Uterus (tissue), 4 donors: ENCODE measurements around the gene FBRSL1. TPM values are rescaled to one million over a fixed set of nuclear protein-coding genes. Genes with fewer than 3 reads are reported as not detected.

Experiments
- DNase-seq, 2 donors: peaks; one replicate each; pipeline ENCODE4 v3.0.0-alpha.2; 2019 to 2020
- H3K27ac ChIP-seq, 2 donors: fragments of 200-600 bp; sonication (generic); 1 replicate in 1 of 2; 2 replicates in 1 of 2; pipeline ENCODE4 v1.5.1; 2016 to 2018
- H3K27me3 ChIP-seq, 2 donors: fragments of 200-600 bp; sonication (generic); one replicate each; pipeline ENCODE4 v1.5.1; 2018 to 2019; ENCODE audit warnings: control low read depth in 1 of 2
- H3K36me3 ChIP-seq, 2 donors: fragments of 200-600 bp; sonication (generic); one replicate each; pipeline ENCODE4 v1.5.1; 2019; ENCODE audit warnings: control low read depth in 1 of 2
- H3K4me1 ChIP-seq, 2 donors: fragments of 200-600 bp; sonication (generic); one replicate each; pipeline ENCODE4 v1.5.1; 2018 to 2019; ENCODE audit warnings: control low read depth in 1 of 2
- H3K4me3 ChIP-seq, 2 donors: fragments of 200-600 bp; sonication (generic); 1 replicate in 1 of 2; 2 replicates in 1 of 2; pipeline ENCODE4 v1.5.1; 2018 to 2019; ENCODE audit warnings: mild to moderate bottlenecking in 1 of 2
- H3K9me3 ChIP-seq, 2 donors: fragments of 200-600 bp; sonication (generic); one replicate each; pipeline ENCODE4 v1.5.1; 2019; ENCODE audit warnings: control low read depth in 1 of 2
- CTCF ChIP-seq, 4 experiments: fragments of 200-600 bp in 2 of 4; fragments of 450-650 bp in 2 of 4; sonication (generic) in 2 of 4; IDR thresholded peaks; one replicate each; pipeline ENCODE4 v1.5.1; 2016 to 2019; ENCODE audit warnings: antibody characterized with exemption in 4 of 4, mild to moderate bottlenecking in 2 of 4, moderate library complexity in 1 of 4
- POLR2A ChIP-seq, 2 donors: fragments of 450-650 bp; IDR thresholded peaks; one replicate each; pipeline ENCODE4 v1.6.1; 2016; ENCODE audit warnings: antibody characterized with exemption in 2 of 2, mild to moderate bottlenecking in 1 of 2, moderate library complexity in 1 of 2
- intact Hi-C: fragments of 100-400 bp; cut with DNase I; formaldehyde crosslinking; loops from one replicate; pipeline ENCODE4 v1.15.1; 2023; ENCODE audit warnings: low total_unique reads
- total RNA-seq, 4 donors: library from RNA; depleted of rRNA in 3 of 4; stranded (reverse); fragments of >200 nt in 3 of 4; gene quantifications; one replicate each; pipeline versions ENCODE4 v1.1.0 to v1.2.4, GENCODE V29; 2014 to 2023
- donor health status: DM: yes; HTN: yes; CAD: no.

Gene FBRSL1
- total RNA-seq, 4 donors from 2014 or later: 2.9 to 59.1 (median 31.8) TPM

- intact Hi-C loops: no loop called here
- H3K36me3 ChIP-seq: no peaks in the 10 kb centered on the region
- TF ChIP-seq CTCF (IDR thresholded peaks at IDR 0.05) (no peak), POLR2A (IDR thresholded peaks at IDR 0.05) (no peak)
- H3K4me3 ChIP-seq: no peak overlapping the region
- no peak overlapping the region for H3K27ac ChIP-seq
- H3K9me3 ChIP-seq: no peaks in the 10 kb centered on the region
- no peaks in the 10 kb centered on the region for H3K27me3 ChIP-seq
- DNase-seq: no peak
- peaks cover 0 to 26% of the 10 kb centered on the region in 2 donors for H3K4me1 ChIP-seq
Observed at GRCh38 chr12:132507656-132508490, 17.9 kb downstream of the FBRSL1 start.

GRCh38 chr12:132508491-132508740 is 18.5 kb downstream of the FBRSL1 start:
- DNase-seq: no peak
- TF ChIP-seq CTCF (IDR thresholded peaks at IDR 0.05): no peak
- no peak for TF ChIP-seq POLR2A (IDR thresholded peaks at IDR 0.05)
- H3K4me3 ChIP-seq: no peak overlapping the region
- no peaks in the 10 kb centered on the region for H3K9me3 ChIP-seq
- H3K27ac ChIP-seq: no peak overlapping the region
- H3K36me3 ChIP-seq: no peaks in the 10 kb centered on the region
- no peaks in the 10 kb centered on the region for H3K27me3 ChIP-seq
- intact Hi-C loops: no loop called here
- H3K4me1 ChIP-seq: peaks cover 0 to 26% of the 10 kb centered on the region in 2 donors

DNA sequence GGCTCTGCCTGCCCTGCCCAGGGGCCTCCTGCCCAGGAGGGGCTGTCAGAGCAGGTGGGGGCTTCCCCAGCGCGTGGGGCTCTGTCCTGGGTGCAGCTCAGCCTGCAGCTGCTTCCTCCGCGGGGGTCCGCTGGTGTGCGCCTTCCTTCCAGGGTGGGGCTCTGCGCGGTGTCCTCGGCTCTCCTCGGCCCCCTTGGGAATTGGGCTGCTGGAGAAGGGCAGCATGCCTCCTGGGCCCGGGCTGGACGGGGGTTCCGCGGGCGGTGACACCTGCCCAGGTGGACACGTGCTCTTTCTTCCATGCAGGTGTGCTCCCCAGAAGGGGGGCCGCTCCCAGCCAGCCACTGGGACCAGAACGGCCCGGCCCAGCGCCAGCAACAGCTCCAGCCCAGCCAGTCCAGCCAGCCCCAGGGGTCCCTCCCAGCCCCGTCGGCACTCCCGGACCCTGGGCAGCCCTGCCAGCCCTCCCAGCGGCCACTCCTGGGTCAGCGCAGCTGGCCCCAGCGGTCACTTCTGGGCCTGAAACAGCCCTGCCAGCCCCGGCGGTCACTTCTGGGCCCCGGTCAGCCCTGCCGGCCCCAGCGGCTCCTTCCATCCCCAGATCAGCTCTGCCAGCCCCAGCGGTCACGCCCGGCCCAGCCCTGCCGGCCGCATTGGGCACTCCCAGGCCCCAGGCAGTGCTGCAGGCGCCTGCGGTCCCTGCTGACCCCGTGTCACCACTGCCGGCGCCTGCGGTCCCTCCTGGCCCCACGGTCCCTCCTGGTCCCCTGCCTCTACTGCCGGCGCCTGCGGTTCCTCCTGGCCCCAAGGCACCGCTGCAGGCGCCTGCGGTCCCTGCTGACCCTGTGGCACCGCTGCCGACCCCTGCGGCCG is 19.1 kb downstream of the FBRSL1 start:
- TF ChIP-seq CTCF (IDR thresholded peaks at IDR 0.05) (no peak), POLR2A (IDR thresholded peaks at IDR 0.05) (no peak)
- Histone ChIP-seq H3K4me1 (peaks cover 0 to 26% of the 10 kb centered on the region in 2 donors), H3K36me3 (no peaks in the 10 kb centered on the region), H3K27me3 (no peaks in the 10 kb centered on the region), H3K9me3 (no peaks in the 10 kb centered on the region), H3K27ac (no peak overlapping the region), H3K4me3 (no peak overlapping the region)
- intact Hi-C loops: no loop called here
- no peak for DNase-seq

- Histone ChIP-seq H3K4me3 (no peak overlapping the region), H3K36me3 (no peaks in the 10 kb centered on the region), H3K27me3 (no peaks in the 10 kb centered on the region), H3K27ac (no peak overlapping the region), H3K4me1 (peaks cover 0 to 20% of the 10 kb centered on the region in 2 donors), H3K9me3 (no peaks in the 10 kb centered on the region)
- intact Hi-C loops: no loop called here
- no peak for DNase-seq
- no peak for TF ChIP-seq CTCF (IDR thresholded peaks at IDR 0.05)
- no peak for TF ChIP-seq POLR2A (IDR thresholded peaks at IDR 0.05)
Observed at GRCh38 chr12:132510111-132510724, 20.3 kb downstream of the FBRSL1 start.
